Esophagus squamous epithelium (tissue), 4 donors: ENCODE data around the gene AKAP12.

Experiments
- CTCF ChIP-seq, 6 experiments: fragments of 450-650 bp in 4 of 6; fragments of 200-600 bp in 2 of 6; sonication (generic) in 2 of 6; IDR thresholded peaks; one replicate each; pipeline ENCODE4 v1.5.1; 2016 to 2019; ENCODE audit warnings: antibody characterized with exemption in 6 of 6, mild to moderate bottlenecking in 4 of 6, moderate library complexity in 4 of 6
- POLR2A ChIP-seq, 4 donors: fragments of 450-650 bp; IDR thresholded peaks; one replicate each; pipeline ENCODE4 v1.6.1; 2017; ENCODE audit warnings: antibody characterized with exemption in 4 of 4, mild to moderate bottlenecking in 4 of 4, moderate library complexity in 3 of 4

GRCh38 chr6:151263967-151264366 lies 24.2 kb downstream of the AKAP12 start:
- TF ChIP-seq CTCF (IDR thresholded peaks at IDR 0.05) (no peak), POLR2A (IDR thresholded peaks at IDR 0.05) (no peak)
